ENCODE measurements around the gene TMPRSS12.
"Not testable (repeated sequence)": the region's sequence is repeated elsewhere in the genome, so short reads cannot be mapped to it uniquely, and the experiment has no call there.

TMPRSS12 gene

GRCh38 chr12:50927356-50927755 lies 84.6 kb downstream of the TMPRSS12 start:
- no peak for DNase-seq

GRCh38 chr12:50927766-50928224 lies 85.1 kb downstream of the TMPRSS12 start:
- DNase-seq = no peak

GRCh38 chr12:50928392-50928791 lies 85.7 kb downstream of the TMPRSS12 start:
- no peak for DNase-seq

- DNase-seq = no peak
Measured at GRCh38 chr12:50929831-50930230, 87.1 kb downstream of the TMPRSS12 start.

- not testable (repeated sequence) for DNase-seq
Measured at GRCh38 chr12:50930477-50930876, 87.8 kb downstream of the TMPRSS12 start.

GRCh38 chr12:50932787-50933280 lies 90.1 kb downstream of the TMPRSS12 start:
- DNase-seq = no peak

GRCh38 chr12:50933459-50934124 lies 90.9 kb downstream of the TMPRSS12 start:
- no peak for DNase-seq

- no peak for DNase-seq
Measured at GRCh38 chr12:50934371-50934851, 91.7 kb downstream of the TMPRSS12 start.

GRCh38 chr12:50934981-50935807 lies 92.5 kb downstream of the TMPRSS12 start:
- DNase-seq = no peak

GRCh38 chr12:50936821-50937530 lies 94.2 kb downstream of the TMPRSS12 start:
- DNase-seq = no peak

Measured in kidney glomerular epithelial cell (primary cell).